ELF-1 (cell line): ENCODE data around the gene CD81.

ENCODE experiments used
- DNase-seq: peaks from one replicate; pipeline ENCODE4 v3.0.0-alpha.2; 2016; ENCODE audit warnings: low read depth, low spot score

The CD81 gene

DNA sequence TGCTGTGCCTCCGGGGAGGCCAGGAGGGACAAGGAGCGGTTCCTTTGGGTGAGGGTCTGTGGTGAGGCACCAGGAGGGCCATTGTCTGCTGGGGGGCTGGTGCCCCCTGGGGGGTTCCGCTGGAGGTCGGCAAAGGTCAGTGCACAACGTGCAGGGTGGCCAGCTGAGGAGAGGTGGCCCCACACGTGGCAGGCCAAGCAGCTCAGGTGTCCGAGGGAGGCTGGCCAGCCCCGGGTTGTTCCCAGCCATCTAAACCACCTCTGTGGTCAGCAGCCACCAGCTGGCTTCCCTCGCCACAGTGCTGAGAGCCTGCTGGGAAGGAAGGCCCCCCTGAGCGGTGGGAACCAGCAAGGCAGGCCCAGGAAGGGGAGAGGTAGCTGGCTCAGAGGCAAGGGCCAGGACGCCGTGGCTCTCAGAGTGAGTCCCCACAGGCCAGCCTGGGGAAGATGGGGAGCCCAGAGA lies 27.7 kb downstream of the CD81 start:
- no peak for DNase-seq

DNA sequence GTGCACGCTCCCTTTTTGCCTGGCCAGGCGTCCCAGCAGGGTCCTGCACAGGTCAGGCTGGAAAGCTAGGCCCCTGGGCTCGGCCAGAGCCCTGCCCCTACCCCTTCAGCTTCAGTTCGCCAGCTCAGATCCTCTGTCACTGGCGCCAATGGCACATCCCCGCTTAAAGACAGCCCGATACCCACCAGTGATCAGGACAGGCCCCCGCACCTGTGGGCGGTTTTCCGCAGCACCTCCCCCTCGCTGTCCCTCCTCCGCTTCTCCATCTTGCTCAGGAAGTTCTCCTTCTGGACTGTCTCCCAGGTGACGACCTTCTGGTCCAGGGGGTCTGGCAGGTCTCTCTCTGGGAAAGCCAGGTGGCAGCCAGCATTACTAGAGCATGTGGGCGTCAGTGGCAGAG lies 29.3 kb downstream of the CD81 start:
- no peak for DNase-seq

DNA sequence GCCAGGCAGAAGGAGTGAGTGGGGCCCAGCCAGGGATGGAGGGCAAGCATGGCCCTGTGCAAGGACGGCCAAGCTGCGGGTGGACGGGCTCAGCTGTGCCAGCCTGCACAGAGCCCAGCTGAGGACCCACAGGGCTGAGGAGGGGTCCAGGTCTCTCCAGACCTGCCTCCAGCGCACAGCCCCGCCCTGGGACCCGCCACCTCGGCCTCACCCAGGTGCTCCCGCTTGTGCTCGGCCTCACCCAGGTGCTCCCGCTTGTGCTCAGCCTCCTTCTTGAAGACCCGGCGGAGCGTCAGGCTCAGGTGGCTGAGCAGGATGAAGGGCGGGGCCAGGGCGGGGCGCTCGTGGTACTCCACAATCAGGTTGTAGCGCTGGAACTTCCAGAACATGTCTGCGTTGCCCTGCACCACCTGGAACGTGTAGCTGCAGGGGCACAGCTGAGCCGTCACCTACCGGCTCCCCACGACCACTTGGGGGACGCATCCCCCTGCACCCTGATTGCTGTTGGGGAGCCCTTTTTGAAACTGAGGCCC lies 29.8 kb downstream of the CD81 start:
- DNase-seq, result no peak

DNA sequence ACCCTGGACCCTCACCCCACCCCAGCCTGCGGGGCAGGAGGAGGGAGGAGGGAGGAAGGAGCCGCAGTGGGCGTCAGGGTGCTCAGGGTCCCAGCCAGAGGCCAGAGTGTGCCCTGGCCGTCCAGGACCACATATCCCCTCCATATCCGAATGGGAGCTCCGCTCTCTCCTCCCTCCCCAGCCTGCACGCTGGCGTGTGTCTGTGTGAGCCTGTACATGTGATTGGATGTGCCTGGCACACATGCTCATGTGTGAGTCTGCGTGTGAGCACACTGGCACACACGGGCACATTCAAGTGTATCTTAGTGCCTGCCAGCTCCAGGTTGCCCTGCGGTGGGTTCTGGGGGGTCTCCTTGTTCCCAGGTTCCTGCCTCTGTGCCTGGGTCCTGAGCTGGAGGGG lies 31.6 kb downstream of the CD81 start:
- no peak for DNase-seq

DNA sequence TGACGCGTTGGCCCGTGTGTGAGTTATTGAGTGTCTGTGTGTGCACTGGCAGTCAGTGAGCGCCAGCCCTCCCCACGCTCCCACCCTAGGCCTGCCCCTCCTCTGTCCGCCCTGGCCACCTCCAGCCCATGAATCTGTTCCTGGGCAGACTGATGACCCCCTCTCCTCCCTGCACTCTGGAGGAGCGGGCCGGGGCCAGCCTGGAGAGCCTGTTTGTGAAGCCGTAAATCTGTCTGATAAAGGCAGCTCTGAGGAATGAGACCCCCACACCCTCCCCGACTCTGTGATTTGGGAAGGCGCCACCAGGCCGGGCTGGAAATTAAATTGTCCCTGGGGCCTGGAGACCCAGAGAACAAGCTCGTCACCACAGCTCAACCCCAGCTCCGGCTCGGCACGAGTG lies 32.0 kb downstream of the CD81 start:
- peak; percentile 59 for DNase-seq

DNA sequence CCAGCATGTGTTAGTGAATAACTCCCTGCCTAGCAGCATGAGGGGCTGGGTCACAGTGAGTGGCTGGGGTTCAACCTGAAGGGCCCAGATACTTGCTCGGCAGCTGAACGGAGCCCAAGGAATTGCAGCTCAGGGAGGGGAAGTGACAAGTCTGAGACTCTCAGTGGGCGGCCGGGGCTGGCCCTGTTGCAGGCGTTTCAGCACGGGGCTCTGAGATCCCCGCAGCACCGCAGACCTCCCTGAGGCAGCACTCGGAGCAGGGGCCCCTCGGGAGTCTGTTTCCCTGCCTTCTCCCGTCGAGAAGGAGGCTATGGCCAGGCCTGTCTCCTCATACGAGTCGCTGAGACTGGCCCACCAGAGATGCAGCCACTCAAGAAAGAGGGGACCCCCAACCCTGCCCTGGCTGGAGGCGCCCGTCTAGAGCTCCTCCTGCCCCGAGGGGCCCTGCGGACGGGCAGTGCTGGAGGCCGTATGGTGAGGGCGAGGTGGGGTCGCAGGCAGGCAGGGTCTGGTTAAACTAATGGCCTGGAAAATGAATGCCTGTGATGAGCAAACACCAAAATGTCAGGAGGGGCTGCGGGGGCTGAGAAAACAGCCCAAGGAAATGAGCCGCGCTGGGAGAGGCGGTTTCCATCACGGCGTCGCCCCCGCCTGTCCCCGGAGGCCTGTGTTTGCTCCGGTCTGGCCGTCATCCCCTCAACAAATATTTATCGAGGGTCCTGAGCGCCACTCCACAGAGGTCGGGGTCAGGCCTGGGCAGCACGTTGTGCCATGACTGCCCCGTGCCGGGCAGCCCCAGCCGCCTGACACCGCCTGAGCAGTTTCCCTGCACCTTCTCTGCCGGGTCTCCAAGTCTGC lies 32.7 kb downstream of the CD81 start:
- DNase-seq, result no peak

DNA sequence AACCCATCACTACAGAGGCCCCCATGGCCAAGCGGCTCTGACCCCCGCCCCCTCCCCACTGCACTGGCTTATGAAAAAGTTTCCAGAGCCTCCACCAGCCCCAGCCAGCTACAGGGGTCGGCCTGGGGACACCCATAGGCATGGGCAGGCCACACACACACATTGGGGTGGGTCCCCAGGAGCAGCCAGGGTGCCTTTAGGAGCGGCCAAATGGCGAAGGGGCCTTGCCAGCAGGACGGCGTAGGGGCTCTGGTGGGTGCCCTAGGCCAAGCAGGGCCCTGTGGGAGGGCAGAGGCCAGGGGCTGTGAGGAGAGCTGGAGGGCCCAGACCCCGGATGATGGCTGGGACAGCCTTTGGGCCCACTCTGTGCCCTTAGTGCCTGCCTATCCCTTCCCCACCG lies 33.5 kb downstream of the CD81 start:
- DNase-seq, result no peak

DNA sequence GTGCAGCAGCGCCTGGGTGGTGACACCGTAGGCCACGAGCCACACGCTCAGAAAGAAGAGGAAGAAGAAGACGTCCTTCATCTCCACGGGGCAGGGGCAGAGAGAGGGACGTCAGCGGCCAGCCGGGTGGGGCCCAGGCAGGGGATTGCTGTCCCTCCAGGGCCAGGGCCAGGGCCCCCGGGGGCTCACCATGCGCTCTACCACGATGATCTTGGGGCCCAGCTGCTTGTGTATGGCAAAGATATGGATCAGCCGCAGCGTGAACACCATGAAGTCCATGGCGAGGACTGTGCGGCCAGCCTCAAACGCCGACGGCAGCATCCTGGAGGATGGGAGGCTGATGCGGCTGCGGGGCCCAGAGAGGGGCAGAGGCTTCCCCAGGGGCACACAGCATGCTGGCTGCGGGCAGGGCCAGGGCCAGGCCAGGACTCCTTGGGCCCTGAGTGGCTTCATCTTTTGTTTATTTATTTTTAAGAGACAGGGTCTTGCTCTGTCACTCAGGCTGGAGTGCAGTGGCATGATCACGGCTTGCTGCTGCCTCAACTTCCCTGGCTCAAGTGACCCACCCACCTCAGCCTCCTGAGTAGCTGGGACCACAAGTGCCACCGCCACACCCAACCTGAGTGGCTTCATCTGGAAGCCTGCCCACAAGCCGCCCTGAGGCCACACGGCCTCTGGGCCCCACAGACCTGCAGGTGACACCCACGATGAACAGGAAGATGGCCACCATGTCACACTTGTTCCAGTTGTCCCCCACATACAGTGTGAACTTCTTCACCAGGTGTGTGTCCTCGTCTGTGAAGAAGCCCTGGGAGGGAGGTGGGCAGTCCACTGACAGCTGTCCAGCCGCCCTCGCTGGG lies 34.6 kb downstream of the CD81 start:
- no peak for DNase-seq

DNA sequence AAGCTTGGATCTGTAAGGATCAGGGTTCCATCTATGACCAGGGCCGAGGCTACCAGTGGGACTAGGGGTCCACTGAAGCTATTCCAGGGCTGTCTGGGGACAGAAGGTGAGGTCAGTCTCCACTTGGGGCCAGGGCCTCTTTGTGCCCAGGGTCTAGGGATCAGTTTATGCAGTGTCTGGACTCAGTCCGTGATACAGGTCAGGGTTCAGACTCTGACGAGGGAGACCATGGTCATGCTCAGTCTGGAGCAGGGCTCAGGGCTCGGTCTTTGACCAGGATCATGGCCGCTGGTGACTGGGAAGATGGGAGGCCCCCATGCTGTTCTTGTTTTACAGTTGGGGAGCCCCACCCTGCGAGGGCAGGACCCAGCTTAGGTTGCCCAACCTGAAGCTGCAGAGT lies 35.2 kb downstream of the CD81 start:
- no peak for DNase-seq

DNA sequence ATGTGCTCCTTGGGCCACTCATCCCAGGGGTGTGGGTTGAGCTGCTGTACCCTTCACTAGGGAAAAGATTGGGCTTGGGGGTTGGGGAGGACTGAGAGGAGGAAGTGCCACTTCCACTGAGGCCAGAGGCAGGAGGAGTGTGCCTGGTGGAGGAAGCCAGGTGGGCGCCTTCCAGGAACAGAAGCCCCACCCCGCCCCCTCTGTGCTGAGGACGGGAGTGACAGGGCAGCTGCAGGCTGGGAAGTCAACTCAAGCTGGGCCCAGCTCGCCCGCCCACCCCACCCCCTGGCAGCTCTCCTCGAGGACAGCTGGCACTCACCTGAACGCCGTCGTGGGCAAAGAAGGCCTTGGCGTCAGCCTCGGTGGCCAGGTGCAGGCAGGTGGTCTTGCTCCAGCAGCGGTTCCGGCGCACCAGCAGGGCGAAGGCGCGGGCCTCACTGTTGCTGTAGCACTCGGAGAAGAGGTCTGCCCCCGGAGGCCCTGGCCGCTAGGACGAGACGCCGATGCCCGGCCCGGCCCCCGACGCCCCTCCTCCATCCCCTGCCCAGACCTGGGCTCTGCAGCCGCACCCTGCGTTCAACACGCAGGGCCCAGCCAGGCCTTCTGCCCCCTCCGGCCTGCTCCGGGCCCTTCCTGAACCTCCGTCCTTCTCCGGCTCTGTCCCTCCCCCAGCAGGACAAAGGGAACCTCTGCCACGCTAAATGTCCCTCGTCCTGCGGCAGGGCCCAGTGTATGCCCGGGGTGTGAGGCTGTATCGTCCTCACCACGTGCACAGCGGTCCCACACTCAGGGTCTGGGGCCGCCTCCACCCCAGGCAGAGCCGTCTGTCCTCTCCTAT lies 36.9 kb downstream of the CD81 start:
- DNase-seq, result no peak

DNA sequence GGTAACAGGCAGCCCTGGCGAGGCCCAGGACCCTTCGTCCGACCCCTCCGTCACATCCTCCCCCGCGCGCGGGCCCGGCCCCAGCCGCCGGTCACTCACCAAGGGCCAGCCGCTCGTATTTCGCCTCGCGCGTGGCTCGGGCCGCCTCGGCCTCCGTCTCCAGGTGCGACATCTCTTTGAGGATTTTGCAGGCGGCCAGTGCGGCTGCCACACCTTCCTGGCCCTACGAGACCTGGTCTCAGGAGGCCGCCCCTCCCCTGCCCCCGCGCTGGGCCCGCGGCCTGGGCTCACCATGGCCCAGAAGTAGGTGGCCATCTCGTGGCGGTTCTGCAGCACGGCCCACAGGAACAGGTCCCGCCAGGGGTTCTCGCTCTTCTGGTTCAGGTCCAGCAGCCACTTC lies 37.5 kb downstream of the CD81 start:
- no peak for DNase-seq

DNA sequence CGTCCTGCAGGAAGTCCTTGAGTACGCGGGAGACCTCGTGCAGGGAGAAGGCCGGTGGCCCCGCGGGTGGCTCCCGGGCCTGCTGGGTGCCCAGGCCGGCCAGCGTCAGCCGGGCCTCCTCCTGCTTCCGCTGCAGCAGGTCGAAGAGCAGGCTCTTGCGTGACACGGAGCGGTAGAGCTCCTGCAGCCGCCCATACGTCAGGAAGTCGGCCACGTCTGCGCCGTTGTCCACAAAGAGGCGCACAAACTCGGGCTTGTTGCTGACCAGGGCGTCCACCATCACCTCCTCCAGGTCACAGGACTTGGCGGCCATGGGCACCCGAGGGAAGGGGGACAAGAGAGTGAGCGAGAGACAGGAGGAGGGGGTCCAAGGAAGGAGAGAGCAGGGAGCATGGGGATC lies 38.1 kb downstream of the CD81 start:
- no peak for DNase-seq

DNA sequence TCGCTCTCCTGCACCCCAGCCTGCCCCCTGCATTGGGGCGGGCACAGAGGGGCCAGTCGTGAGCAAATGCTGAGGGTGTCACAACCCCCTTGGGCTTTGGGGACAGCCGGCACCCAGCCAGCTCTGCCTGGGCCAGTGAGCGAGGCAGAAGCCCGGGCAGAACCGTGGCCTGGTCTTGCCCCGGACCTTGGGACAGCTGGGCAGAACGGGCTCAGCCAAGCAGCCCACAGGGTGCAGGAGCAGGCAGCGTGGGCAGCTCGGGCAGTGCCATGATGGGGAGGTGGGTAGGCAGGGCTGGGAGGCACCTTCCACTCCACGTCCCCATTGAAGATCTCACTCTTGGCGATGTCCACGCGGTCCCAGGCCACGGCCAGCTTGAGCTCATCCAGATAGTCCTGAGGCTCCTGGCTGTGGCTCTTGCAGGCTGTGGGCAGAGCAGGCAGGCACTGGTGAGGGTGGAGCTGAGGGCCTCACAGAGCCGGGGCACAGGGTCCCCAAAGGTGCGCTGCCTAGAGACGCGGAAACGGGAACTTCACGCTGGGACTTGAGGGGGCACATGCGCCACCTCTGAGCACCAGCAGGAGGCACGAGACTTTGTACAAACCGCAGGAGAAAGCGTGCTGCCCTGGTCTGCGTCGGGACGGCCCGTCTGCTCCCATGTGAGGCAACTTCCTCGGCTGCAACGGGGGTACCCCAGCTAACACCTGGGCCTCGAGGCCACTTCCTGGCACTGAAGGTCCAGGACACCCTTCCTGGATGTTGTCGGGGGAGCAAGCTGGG lies 38.7 kb downstream of the CD81 start:
- no peak for DNase-seq

DNA sequence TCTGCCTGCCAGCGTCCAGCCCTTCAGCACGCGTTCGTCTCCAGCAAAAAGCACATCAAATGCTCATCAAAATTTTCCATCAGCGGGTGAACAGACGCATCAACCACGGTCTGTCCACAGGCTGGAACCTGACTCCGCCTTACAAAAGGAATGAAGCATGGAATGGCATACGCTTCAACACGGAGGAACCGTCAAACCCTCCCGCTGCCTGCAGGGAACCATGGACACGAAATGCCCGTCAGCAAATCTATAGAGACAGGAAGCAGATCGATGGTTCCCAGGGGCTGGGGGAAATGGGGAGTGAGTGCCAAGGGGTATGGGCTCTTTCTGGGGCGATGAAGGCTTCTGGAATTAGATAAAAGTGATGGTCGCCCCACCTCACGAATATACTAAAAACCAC lies 39.7 kb downstream of the CD81 start:
- DNase-seq, result no peak

DNA sequence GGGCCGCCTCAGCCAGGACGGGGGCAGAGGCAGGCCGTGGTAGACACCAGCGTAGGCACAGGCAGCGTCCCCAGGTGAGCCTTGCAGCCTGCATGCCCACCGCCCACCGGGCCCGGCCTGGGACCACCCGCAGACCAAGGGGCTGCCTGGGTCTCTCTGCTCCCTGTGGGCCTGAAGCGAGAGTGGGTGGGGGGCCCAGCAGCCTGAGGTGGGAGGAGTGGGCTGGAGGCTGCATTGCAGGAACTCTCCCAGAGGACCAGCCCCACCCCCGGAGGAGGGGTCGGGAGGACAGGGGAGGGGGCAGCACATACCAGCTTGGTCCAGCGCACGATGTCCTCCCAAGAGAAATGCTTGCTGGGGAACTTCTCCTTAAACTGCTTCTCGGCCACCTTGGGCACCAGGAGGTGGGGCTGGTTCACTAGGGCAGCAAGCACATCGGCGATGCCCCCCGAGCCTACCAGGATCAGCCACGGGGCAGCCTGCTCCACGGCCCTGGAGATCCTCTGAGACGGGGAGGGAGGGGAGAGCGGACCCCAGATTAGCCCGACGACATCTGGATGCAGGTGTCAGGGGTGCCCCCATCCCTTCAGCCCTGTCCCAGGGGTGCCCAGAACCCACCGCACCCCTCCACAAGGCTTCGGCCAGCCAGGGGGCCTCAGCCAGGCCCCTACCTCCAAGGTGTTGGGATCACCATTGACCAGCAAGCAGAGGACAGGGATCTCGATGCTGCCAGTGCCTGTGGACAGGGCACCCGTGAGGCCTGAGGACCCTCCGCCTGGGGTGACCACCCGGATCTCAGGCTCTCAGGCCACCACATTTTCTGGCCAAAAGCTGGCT lies 41.0 kb downstream of the CD81 start:
- DNase-seq, result no peak

DNA sequence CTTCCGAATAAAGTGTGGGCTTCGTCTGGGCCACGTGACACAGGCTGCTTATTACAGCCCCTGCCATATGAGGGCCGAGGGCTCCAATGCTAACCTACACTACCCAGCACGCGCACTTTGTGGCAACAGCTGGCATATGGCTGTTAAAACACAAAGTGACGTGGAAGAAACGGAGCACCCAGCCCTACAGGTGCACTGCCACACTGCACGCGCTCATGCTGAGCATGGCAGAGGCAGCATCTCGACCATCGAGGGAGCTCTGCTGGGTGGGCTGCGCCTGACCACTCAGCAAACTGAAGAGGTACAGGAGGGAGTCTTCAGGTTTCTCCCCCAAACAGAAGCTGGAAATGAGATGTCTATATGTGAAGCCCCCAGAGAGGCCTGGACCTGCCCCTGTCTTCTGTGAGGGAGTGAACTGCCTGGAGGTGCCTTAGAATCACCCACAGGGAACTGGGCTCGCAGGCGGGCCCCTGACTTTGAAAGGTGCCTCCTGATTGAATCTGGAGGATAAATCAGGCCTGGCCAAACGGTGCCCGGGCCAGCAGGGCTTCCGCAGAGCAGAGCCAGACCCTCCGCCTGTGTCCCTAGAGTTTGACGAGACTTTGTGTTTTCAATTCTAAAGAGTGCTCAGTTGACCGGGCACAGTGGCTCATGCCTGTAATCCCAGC lies 41.7 kb downstream of the CD81 start:
- no peak for DNase-seq

DNA sequence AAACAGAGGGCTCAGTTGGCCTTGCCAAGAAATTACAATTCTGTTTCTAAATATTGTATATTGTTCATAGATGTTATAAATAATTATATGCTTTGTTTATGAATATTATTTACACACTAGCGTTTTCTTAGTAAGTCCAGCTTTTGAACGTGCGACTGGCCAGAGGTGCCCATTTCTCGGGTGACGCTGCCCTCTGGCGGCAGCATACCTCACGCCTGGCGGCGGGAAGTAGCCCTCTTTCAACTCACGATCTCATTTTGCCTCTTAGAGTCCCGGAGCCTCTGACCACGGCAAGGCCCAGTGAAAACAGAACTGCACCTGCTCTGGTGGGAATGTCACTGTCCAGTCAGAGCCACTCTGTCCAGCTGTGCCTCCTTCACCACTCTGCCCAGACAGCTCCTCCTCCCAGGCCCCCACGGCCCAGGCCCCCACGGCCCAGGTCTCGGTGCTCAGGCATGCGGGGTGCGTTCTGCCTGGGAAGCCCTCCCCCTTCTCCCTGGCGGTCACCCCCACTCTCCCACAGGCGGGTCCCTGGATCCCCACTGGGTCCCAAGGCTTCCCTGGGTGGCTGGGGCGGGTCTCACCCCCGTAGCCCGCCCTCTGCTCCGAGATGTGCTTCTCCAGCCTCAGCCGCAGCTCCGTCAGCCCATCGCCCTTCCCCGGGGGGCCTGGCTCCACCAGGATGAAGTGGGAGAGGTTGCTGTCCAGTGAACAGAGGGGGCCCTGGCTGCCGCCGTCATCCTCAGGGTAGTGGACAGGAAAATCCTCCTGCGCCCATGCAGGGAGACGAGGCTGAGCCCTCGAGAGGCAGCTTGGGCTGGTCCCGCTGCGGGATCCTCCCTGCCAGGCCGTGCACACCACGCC lies 42.8 kb downstream of the CD81 start:
- DNase-seq, result peak; percentile 85

DNA sequence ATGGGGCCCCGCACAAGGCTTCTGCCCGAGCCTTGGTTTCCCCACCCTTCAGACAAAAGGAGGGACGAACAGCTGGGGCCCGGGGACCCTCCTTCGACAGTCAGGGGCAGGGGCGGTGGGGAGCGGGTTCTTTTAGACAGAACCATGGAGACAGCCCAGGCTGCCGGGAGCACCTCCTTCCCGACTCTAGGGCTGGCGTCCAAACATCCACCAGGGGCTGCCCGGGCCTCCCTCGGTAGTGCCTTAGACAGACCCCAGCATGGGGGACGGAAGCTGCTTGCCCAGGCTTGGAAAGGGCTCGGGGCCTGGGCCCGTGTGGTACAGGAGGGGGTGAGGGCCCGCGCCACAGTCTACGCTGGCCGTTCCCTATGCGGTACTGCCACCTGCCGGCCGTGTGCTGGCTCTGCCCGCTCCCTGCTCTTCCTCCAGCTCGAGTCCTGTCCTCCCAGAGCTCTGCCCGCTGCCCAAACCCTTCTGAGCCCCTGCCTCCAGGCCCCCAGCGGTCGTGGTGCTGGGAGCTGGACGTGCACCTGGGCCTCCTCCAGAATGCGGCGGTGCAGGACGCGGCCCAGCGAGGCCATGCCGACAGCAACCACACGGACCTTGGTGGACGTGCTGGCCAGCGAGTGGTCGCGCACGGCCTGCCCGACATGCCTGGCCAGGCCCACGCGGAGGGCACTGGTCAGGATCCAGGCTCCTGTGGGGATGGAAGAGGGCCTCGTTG lies 43.6 kb downstream of the CD81 start:
- peak; percentile 91 for DNase-seq
